Chondrocyte (in vitro differentiated cells): Measurements from ENCODE around the gene PPFIBP1. TPM values are rescaled to one million over a fixed set of nuclear protein-coding genes. Genes with fewer than 3 reads are reported as not detected.
A peak's percentile ranks its signal among the peaks of the same experiment; 100 is the strongest.

Experiments used
- DNase-seq: peaks from one replicate; pipeline ENCODE4 v3.0.0; 2021; ENCODE audit warnings: mixed read lengths, low spot score
- H3K27ac Mint-ChIP-seq: one replicate; pipeline ENCODE4 v1.8.0; 2021; ENCODE audit warnings: mild to moderate bottlenecking, moderate library complexity, mixed read lengths; ENCODE audit not compliant: unreplicated experiment
- H3K27me3 Mint-ChIP-seq: 2 replicates; pipeline ENCODE4 v1.8.0; 2021; ENCODE audit warnings: low read depth, mixed read lengths
- H3K36me3 Mint-ChIP-seq: 2 replicates; pipeline ENCODE4 v1.8.0; 2021; ENCODE audit warnings: low read depth, mixed read lengths
- H3K4me1 Mint-ChIP-seq: 2 replicates; pipeline ENCODE4 v1.8.0; 2021; ENCODE audit warnings: low read depth, mild to moderate bottlenecking, mixed read lengths
- H3K4me3 Mint-ChIP-seq: one replicate; pipeline ENCODE4 v1.8.0; 2021; ENCODE audit warnings: mild to moderate bottlenecking, moderate library complexity, mixed read lengths; ENCODE audit not compliant: unreplicated experiment
- H3K9me3 Mint-ChIP-seq: 2 replicates; pipeline ENCODE4 v1.8.0; 2021; ENCODE audit warnings: low read depth, mixed read lengths
- total RNA-seq: library from RNA; stranded (reverse); gene quantifications from 3 replicates; pipeline ENCODE4 v1.2.1, GENCODE V29; 2021
- TF ChIP-seq, protein P1 (sequence below): fragments of 200-600 bp; sonication (generic); IDR thresholded peaks from 2 replicates; pipeline ENCODE4 v1.5.0; 2021; ENCODE audit warnings: antibody characterized with exemption, mild to moderate bottlenecking, moderate library complexity

PPFIBP1 gene
- total RNA-seq, 1 donor from 2014 or later = 85.0 TPM

DNA sequence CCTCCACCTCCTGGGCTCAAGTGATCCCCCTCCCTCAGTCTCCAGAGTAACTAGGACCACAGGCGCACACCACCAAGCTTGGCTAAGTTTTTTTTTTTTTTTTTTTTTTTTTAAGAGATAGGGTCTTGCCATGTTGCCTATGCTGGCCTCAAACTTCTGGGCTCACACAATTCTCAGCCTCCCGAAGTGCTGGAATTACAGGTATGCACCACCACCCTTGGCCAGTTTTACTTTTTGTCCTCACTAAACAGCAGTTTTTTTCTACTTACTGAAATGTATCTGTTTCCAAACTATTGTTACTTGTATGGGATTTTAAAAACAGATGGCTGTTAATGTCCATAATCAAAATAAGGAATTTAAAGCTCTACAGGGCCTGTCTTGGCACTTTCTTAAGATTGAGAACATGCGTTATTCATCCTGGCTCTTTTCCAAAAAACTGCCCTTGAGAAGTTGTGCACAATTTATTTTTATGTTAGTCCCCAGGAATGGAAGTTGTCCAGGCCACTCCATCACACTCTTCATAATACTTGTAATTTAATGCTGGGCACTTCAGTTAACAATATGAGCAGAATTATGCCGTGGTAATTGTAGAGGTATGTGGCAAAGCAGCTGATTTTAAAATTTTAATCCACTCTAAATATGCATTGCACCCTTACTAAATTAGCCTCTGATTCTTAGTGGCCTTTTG, 120.3 kb downstream of the PPFIBP1 start:
- Mint-ChIP-seq H3K4me3 (no peak overlapping the region), H3K27me3 (no peaks in the 10 kb centered on the region), H3K4me1 (peaks cover 42% of the 10 kb centered on the region), H3K9me3 (no peaks in the 10 kb centered on the region), H3K27ac (peak overlapping the region; percentile 77), H3K36me3 (peaks cover 8% of the 10 kb centered on the region)
- DNase-seq = no peak
- TF ChIP-seq, protein P1, sequence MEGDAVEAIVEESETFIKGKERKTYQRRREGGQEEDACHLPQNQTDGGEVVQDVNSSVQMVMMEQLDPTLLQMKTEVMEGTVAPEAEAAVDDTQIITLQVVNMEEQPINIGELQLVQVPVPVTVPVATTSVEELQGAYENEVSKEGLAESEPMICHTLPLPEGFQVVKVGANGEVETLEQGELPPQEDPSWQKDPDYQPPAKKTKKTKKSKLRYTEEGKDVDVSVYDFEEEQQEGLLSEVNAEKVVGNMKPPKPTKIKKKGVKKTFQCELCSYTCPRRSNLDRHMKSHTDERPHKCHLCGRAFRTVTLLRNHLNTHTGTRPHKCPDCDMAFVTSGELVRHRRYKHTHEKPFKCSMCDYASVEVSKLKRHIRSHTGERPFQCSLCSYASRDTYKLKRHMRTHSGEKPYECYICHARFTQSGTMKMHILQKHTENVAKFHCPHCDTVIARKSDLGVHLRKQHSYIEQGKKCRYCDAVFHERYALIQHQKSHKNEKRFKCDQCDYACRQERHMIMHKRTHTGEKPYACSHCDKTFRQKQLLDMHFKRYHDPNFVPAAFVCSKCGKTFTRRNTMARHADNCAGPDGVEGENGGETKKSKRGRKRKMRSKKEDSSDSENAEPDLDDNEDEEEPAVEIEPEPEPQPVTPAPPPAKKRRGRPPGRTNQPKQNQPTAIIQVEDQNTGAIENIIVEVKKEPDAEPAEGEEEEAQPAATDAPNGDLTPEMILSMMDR = no peak

DNA sequence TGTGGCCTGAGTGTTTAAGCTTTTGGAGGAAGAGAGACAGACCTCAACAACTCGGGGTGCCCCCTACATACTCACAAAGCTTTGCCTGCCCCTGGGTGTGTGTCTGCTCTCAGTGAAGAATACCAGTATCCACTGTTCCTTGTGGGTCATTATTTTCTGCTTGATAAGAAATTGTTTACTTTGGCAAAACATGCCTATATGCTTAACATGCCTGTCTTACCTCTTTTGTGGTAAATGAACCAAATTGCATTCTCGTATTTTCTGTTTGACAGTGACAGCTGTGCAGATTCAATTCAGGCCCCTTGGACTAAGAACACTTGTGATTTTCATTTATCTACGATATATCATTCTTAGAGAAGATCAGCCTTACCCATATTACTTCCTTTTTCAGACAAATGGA, 121.7 kb downstream of the PPFIBP1 start:
- TF ChIP-seq, protein P1 = no peak
- no peaks in the 10 kb centered on the region for H3K27me3 Mint-ChIP-seq
- DNase-seq = no peak
- no peaks in the 10 kb centered on the region for H3K9me3 Mint-ChIP-seq
- H3K4me1 Mint-ChIP-seq = peaks cover 28% of the 10 kb centered on the region
- no peak overlapping the region for H3K4me3 Mint-ChIP-seq
- no peak overlapping the region for H3K27ac Mint-ChIP-seq
- peaks cover 11% of the 10 kb centered on the region for H3K36me3 Mint-ChIP-seq

DNA sequence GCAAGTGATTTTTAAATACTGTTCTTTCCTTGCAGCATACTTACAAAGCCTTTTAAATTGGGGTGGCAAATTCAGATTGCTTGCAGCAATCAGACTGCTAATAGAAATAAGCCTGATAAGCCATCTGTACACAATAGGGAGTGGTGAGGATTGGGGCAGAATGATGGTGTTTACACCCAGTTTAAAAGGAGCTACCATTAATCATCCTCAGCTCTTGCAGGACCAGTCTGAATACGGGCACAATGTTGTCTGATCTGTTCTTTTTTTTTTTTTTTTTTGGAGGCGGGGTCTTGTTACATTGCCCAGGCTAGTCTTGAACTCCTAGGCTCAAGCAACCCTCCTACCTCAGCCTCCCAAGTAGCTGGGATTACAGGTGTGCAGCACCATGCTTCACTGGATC, 122.1 kb downstream of the PPFIBP1 start:
- peaks cover 12% of the 10 kb centered on the region for H3K36me3 Mint-ChIP-seq
- DNase-seq = no peak
- no peaks in the 10 kb centered on the region for H3K9me3 Mint-ChIP-seq
- H3K4me3 Mint-ChIP-seq = no peak overlapping the region
- H3K4me1 Mint-ChIP-seq = peaks cover 24% of the 10 kb centered on the region
- TF ChIP-seq, protein P1 = no peak
- H3K27ac Mint-ChIP-seq = no peak overlapping the region
- no peaks in the 10 kb centered on the region for H3K27me3 Mint-ChIP-seq

DNA sequence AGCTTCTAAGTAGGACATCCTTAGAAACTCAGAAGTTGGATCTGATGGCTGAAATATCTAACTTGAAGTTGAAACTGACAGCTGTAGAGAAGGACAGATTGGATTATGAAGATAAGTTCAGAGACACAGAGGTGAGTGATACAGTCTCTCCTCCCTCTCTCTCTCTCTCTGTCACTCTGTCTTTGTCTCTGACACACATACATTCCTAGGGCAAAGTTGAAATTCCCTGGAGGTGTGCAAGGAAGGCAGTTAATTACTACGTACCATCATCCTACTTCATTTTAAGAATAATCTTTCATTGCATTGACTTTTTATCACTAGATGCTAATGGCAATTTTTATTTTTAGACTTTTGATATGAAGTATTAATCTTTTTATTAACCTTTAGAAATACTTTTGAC, 126.0 kb downstream of the PPFIBP1 start:
- H3K27me3 Mint-ChIP-seq = no peaks in the 10 kb centered on the region
- H3K36me3 Mint-ChIP-seq = peaks cover 14% of the 10 kb centered on the region
- DNase-seq = no peak
- H3K27ac Mint-ChIP-seq = no peak overlapping the region
- TF ChIP-seq, protein P1 = no peak
- peaks cover 11% of the 10 kb centered on the region for H3K4me1 Mint-ChIP-seq
- no peak overlapping the region for H3K4me3 Mint-ChIP-seq
- H3K9me3 Mint-ChIP-seq = no peaks in the 10 kb centered on the region

DNA sequence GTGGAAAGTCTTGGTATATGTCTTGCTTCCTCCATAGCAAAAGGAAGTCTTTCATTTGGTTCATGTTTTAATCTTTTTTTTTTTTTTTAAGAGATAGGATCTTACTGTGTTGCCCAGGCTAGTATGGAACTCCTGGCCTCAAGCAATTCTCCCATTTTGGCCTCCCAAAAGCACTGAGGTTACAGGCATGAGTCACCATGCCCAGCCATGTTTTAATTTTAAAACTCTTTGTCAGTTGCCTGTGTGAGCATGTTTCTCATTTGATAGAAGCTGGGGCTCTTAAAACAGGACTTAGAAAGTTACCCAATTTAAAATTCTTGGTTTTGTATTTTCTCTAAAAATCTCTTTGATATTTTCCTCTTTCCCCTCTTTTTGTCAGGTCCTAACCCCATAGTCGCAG, 127.2 kb downstream of the PPFIBP1 start:
- TF ChIP-seq, protein P1 = no peak
- peaks cover 2% of the 10 kb centered on the region for H3K4me1 Mint-ChIP-seq
- no peak for DNase-seq
- no peaks in the 10 kb centered on the region for H3K9me3 Mint-ChIP-seq
- peaks cover 16% of the 10 kb centered on the region for H3K36me3 Mint-ChIP-seq
- H3K4me3 Mint-ChIP-seq = no peak overlapping the region
- no peak overlapping the region for H3K27ac Mint-ChIP-seq
- no peaks in the 10 kb centered on the region for H3K27me3 Mint-ChIP-seq
